A549 treated with AZD2906 at 1 μM for 4 hours (cell line): ENCODE results near the gene IL19. TPM values are rescaled to one million over a fixed set of nuclear protein-coding genes. Genes with fewer than 3 reads are reported as not detected.

Experiments
- total RNA-seq: library from RNA; stranded (reverse); fragments of 200-300 nt; extraction: Qiagen RNA extraction; gene quantifications from 5 replicates; pipeline ENCODE4 v1.2.3, GENCODE V29; 2022

Gene IL19, protein sequence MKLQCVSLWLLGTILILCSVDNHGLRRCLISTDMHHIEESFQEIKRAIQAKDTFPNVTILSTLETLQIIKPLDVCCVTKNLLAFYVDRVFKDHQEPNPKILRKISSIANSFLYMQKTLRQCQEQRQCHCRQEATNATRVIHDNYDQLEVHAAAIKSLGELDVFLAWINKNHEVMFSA
- 0.08 to 0.11 TPM (median 0.09 TPM) in 3 of 5 replicates, not detected in the others for total RNA-seq

DNA sequence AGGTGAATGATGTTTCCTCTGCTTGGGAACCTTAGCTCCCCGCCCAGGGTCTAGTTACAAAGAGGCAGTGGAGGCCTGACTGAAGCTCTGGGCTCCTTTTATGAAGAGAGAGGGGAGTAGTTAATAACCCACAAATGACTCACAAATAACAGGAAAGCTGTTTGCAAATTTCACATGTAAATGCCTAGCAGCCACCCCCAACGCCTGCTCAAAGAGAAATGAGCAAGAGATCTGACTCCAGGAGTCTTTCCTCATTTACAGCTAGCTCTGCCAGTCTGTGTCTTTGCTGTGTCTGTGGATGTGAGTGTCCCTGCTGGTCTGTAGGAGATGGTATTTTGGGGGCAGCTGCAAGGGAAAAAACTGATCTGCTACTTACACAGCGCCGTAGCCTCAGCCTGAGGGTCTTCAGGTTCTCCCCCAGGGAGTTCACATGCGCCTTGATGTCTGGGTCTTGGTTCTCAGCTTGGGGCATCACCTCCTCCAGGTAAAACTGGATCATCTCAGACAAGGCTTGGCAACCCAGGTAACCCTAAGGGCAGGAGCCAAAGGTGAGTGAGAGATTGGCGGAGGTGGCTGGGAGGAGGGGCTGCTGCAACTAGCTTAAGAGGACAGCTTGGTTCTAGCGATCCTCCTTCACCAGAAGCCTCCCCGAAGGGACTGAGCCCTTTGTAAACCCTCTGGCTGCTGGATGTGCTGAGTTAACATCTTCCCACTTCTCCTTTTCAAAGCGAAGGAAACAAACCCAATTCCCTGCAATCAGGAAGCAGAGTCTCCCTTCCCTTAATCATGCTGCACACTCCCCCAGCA, at the start of gene IL19:
TSS of gene IL19 (plus strand) at position 243 of the 807 bp plus-strand sequence. CDS start 65,890 bp downstream, outside the sequence.

DNA sequence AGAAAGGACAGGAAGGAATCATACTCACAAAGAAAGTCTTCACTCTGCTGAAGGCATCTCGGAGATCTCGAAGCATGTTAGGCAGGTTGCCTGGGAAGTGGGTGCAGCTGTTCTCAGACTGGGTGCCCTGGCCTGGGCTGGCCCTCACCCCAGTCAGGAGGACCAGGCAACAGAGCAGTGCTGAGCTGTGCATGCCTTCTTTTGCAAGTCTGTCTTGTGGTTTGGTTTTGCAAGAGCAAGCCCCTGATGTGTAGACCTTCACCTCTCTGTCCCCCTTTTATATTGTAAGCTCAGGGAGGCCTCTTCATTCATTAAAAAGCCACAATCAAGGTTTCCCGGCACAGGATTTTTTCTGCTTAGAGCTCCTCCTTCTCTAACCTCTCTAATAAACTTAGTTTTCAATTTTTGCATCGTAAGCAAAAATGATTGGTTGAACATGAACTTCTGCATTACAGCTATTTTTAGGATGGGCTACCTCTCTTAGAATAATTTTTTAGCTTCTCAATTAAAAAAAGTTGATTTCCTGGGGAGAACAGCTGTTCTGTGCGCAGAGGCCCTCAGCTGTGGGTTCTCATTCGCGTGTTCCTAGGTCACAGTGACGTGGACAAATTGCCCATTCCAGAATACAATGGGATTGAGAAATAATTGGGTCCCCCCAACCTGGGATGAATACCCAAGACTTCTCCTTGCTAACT, 1.8 kb downstream of the IL19 start, which contains the start of gene IL10:
TSS of gene IL10 (minus strand) at position 252 of the 695 bp plus-strand sequence. CDS start at position 193, 59 bp downstream.

DNA sequence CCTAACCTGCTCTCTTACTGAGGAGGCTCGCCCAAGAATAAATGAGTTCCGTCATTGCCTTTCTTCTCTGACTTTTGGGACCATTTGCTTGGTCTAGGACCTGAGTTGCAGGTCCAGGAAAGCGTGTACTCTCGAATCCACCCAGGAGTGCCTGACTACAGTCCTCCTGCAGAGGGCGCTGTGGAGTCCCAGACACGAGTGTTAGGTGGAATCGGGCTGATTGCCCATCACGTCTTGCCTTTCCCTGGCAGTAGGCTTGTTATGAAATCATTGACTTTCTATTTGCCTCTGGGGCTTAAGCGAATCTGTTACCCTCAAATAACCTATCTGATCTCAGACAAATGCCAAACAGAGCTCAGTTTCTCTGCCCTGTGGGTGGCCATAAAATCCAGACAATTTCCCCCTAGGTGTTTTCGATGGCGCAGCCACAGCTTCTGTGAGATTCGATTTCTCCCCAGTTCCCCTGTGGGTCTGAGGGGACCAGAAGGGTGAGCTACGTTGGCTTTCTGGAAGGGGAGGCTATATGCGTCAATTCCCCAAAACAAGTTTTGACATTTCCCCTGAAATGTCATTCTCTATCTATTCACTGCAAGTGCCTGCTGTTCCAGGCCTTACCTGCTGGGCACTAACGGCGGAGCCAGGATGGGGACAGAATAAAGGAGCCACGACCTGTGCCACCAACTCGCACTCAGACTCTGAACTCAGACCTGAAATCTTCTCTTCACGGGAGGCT, 94.5 kb downstream of the IL19 start, which contains the start of gene IL20:
TSS of gene IL20 (plus strand) at position 685 of the 733 bp plus-strand sequence. CDS start 230 bp downstream, outside the sequence.

Other genes starting within 250 kb of the IL19 start
- 32.5 to 35.8 TPM (median 34.8 TPM) in 5 replicates for gene EIF2D, start 158.3 kb upstream of the IL19 start, total RNA-seq
- gene DYRK3, start 135.2 kb upstream of the IL19 start, total RNA-seq, result 9.1 to 13.2 TPM (median 9.4 TPM) in 5 replicates
- gene MAPKAPK2, start 85.9 kb upstream of the IL19 start, total RNA-seq, result 87.7 to 107 TPM (median 101 TPM) in 5 replicates
- not detected in 5 replicates for gene IL10, start 1.7 kb downstream of the IL19 start, total RNA-seq
- gene IL20, start 94.8 kb downstream of the IL19 start, total RNA-seq, result 0.10 TPM in 1 of 5 replicates, not detected in the others
- gene IL24, start 126.7 kb downstream of the IL19 start, total RNA-seq, result 0.31 to 0.55 TPM (median 0.39 TPM) in 5 replicates
- gene FCMR, start 151.2 kb downstream of the IL19 start, total RNA-seq, result 4.4 to 6.3 TPM (median 5.8 TPM) in 5 replicates
- 0.01 to 0.02 TPM in 2 of 5 replicates, not detected in the others for gene PIGR, start 175.7 kb downstream of the IL19 start, total RNA-seq
- not detected in 5 replicates for gene FCAMR, start 199.7 kb downstream of the IL19 start, total RNA-seq